Heart left ventricle (tissue), 16 donors: ENCODE results near the gene VASN. TPM values are rescaled to one million over a fixed set of nuclear protein-coding genes. Genes with fewer than 3 reads are reported as not detected.

Source experiments
- ATAC-seq, 4 donors: fragments of 200-7000 bp; cut with Tn5 transposase; one replicate each; pipeline ENCODE4 v1.9.1; 2020 to 2022; ENCODE audit warnings: moderate library complexity in 4 of 4, mild to moderate bottlenecking in 3 of 4, moderate number of reproducible peaks in 1 of 4
- DNase-seq, 5 donors: peaks; one replicate each; pipeline ENCODE4 v3.0.0-alpha.2; 2020
- H3K27ac ChIP-seq, 12 donors: fragments of 200-600 bp; sonication (generic) in 4 of 12; one replicate each; pipeline versions ENCODE4 v1.5.0 to v1.8.0; 2016 to 2022; ENCODE audit warnings: mild to moderate bottlenecking in 2 of 12
- H3K27me3 ChIP-seq, 9 donors: fragments of 200-600 bp; sonication (generic) in 2 of 9; one replicate each; pipeline versions ENCODE4 v1.5.1 to v1.8.0; 2016 to 2022; ENCODE audit warnings: mild to moderate bottlenecking in 3 of 9
- H3K36me3 ChIP-seq, 9 donors: fragments of 200-600 bp; sonication (generic) in 2 of 9; one replicate each; pipeline versions ENCODE4 v1.5.0 to v1.8.0; 2018 to 2022; ENCODE audit warnings: mild to moderate bottlenecking in 2 of 9
- H3K4me1 ChIP-seq, 12 donors: fragments of 200-600 bp; sonication (generic) in 4 of 12; one replicate each; pipeline versions ENCODE4 v1.5.0 to v1.8.0; 2016 to 2022; ENCODE audit warnings: mild to moderate bottlenecking in 3 of 12
- H3K4me3 ChIP-seq, 12 donors: fragments of 200-600 bp; sonication (generic) in 4 of 12; one replicate each; pipeline versions ENCODE4 v1.5.0 to v1.8.0; 2017 to 2022; ENCODE audit warnings: mild to moderate bottlenecking in 9 of 12, moderate library complexity in 4 of 12
- H3K9me3 ChIP-seq, 12 donors: fragments of 200-600 bp; sonication (generic) in 4 of 12; one replicate each; pipeline versions ENCODE4 v1.5.0 to v1.8.0; 2016 to 2022; ENCODE audit warnings: mild to moderate bottlenecking in 1 of 12
- CTCF ChIP-seq, 12 donors: fragments of 200-600 bp; sonication (generic) in 4 of 12; IDR thresholded peaks; one replicate each; pipeline versions ENCODE4 v1.5.0 to v1.8.0; 2018 to 2022; ENCODE audit warnings: antibody characterized with exemption in 12 of 12, mild to moderate bottlenecking in 5 of 12
- POLR2A ChIP-seq, 2 donors: fragments of 450-650 bp; IDR thresholded peaks; one replicate each; pipeline ENCODE4 v1.6.1; 2017; ENCODE audit warnings: antibody characterized with exemption in 2 of 2, mild to moderate bottlenecking in 2 of 2, moderate library complexity in 2 of 2
- WGBS, 4 donors: extraction: QIAGEN DNeasy Blood & Tissue Kit in 2 of 4; methylation state at CpG; one replicate each; pipeline versions ENCODE4 v1.1.5 to v1.1.7; 2013 to 2018; 5-methylcytosine and 5-hydroxymethylcytosine counted together
- intact Hi-C, 10 donors: fragments of 100-400 bp; cut with DNase I; formaldehyde crosslinking; loops; one replicate each; pipeline versions ENCODE4 v1.11.1 to v1.14.2; 2022
- polyA plus RNA-seq, 2 donors: library from polyadenylated mRNA; stranded (reverse); fragments of 200-250 nt; gene quantifications; one replicate each; pipeline ENCODE4 v1.2.3, GENCODE V29; 2013
- total RNA-seq, 9 donors: library from RNA; depleted of rRNA in 2 of 9; stranded (reverse); fragments of >200 nt in 2 of 9; fragmentation: NEBNext Ultra II Directional in 3 of 9; extraction: Animal tissue kit (Norgen Biotek cat#: 25700) in 3 of 9; gene quantifications; one replicate each; pipeline versions ENCODE4 v1.1.0 to v1.2.4, GENCODE V29; 2016 to 2023
- donor health status: ischemic (EF 13 %, LVEDD 7.1; RV severe dilation, severe dysfunction).
- donor health status: healthy with polysubstance abuse.
- donor health status: DM: no; HTN: yes; CAD: no.
- donor health status: DM: no; HTN: no; CAD: no.
- donor health status: ischemic (EF 25% LVEDD 6.9; RV normal size, moderate dysfunction).
- donor health status: ischemic (EF 25% LVEDD 5.7; RV mildly dilated, moderate dysfunction).
- donor health status: healthy.
- donor health status: DM: yes; HTN: yes; CAD: no.
- donor health status: ischemic (EF 35%, LVEDD 5.7; RV mildly dilated, moderate dysfunction).
- donor health status: nonischemic (EF 11% LVEDD 7.7; RV severe dilation, severe dysfunction).
- donor health status: DM: yes; HTN: yes; CAD: no.
- donor health status: PGD.
- donor health status: ischemic (EF 29% LVEDD 5.4; RV normal size, mild dysfunction).
- donor health status: nonischemic (EF 23%, LVEDD 6.1; RV moderate dilation, normal function).

VASN gene
- total and polyA plus RNA-seq, 11 donors, result 3.8 to 20.0 (median 6.2) TPM

- Histone ChIP-seq H3K4me3 (peak overlapping the region in 8 of 12 donors; percentile 59 to 86 (median 66)), H3K9me3 (no peaks in the 10 kb centered on the region), H3K4me1 (peaks cover 0 to 71% (median 47%) of the 10 kb centered on the region in 12 donors), H3K27ac (peak overlapping the region in 11 of 12 donors; percentile 73 to 89 (median 83)), H3K36me3 (no peaks in the 10 kb centered on the region), H3K27me3 (no peaks in the 10 kb centered on the region)
- WGBS, 4 donors, result 48 to 67% (median 65%) methylated on average over 9 to 14 of the region's 14 CpGs
- intact Hi-C loops, result loop anchor here in 1 of 10 donors (2.0 kb wide), 1 partner anchor 18 kb away; no protein-coding TSS in a partner anchor
- TF ChIP-seq CTCF (IDR thresholded peaks at IDR 0.05) (no peak), POLR2A (IDR thresholded peaks at IDR 0.05) (peak in 1 of 2 donors; percentile 12)
- peak in 3 of 4 donors; percentile 26 to 58 (median 49) for ATAC-seq
- DNase-seq, result peak; percentile 78 to 87 (median 86)
Measured at GRCh38 chr16:4370570-4371356, 885 bp upstream of the VASN start.

DNA sequence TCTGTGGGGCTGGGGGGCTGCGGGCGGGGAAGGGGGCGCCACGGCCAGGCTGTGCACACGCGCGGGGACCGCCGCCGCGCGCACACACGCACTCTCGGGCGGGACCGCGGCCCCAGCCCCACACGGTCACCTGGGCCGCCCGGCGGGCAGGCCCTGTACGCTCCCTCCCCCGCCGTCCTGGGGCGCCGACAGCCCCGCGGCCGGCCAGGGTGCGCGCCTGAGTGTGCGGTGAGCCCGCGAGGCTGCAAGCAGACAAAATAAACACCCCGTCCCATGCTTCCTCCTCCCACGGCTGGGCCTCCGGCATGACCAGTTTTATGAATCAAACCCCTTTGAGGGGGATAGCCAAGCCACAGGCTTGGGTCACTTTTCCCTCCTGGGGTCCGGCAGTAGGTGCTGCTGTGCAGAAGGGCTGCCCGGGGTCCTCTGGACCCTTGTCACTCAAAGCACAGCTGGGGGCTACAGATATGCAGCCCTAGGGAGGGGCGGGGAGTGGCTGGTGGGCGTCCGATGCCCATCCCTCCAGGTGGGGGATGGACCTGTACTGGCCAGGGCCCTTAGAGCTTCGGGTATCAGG, 441 bp downstream of the VASN start:
- Histone ChIP-seq H3K9me3 (no peaks in the 10 kb centered on the region), H3K4me3 (peak overlapping the region; percentile 34 to 86 (median 64)), H3K4me1 (peaks cover 5 to 84% (median 60%) of the 10 kb centered on the region in 12 donors), H3K27ac (peak overlapping the region in 11 of 12 donors; percentile 73 to 89 (median 83)), H3K36me3 (no peaks in the 10 kb centered on the region), H3K27me3 (no peaks in the 10 kb centered on the region)
- DNase-seq, result no peak
- intact Hi-C loops, result no loop called here
- TF ChIP-seq CTCF (IDR thresholded peaks at IDR 0.05), result no peak
- TF ChIP-seq POLR2A (IDR thresholded peaks at IDR 0.05), result no peak
- WGBS, 4 donors, result 0 to 20% (median 7%) methylated on average over 7 to 43 of the region's 43 CpGs
- ATAC-seq, result peak in 1 of 4 donors; percentile 0

DNA sequence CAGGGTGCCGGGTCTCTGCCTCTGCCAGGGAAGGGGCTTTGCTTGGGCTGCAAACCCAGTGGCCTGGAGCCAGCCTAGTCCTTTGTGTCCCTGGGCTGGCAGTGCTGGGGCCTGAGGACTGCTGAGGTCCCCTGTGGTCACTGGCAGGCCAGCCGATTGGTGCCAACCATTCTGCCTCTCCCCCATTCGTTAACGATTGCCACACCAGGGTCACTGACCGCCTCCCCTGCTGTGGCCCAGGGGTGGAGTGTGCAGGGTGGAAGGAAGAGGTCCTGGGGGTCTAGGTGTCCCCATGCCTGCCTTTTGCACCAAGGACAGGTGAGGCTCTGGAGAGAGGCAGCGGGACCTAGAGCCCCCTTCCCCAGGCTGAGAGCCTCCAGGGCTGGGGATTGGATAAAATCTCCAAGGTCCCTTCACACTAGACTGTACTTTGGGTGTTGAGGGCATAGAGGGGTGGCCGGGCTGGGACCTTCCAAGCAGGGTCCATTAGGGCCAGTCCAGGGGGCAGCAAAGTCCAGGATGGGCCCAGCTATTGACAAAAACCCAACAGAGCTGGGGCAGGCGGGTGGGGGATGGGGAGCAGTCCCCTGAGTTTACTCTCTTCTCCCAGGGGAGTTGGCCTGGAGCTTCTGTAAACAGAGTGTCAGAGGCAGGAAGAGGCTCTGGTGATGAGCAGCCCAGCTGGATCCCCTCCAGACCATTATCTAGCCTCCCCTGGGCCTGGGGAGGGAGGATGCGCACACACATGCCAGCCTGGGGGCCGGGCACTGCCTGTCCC, 1.1 kb downstream of the VASN start:
- ATAC-seq (no peak), DNase-seq (peak in 1 of 5 donors; percentile 63)
- Histone ChIP-seq H3K36me3 (peaks cover 0 to 4% (median 0%) of the 10 kb centered on the region in 9 donors), H3K4me1 (peaks cover 5 to 91% (median 66%) of the 10 kb centered on the region in 12 donors), H3K27ac (peak overlapping the region in 11 of 12 donors; percentile 25 to 89 (median 83)), H3K27me3 (no peaks in the 10 kb centered on the region), H3K4me3 (peak overlapping the region; percentile 34 to 86 (median 64)), H3K9me3 (no peaks in the 10 kb centered on the region)
- TF ChIP-seq CTCF (IDR thresholded peaks at IDR 0.05) (no peak), POLR2A (IDR thresholded peaks at IDR 0.05) (no peak)
- intact Hi-C loops, result no loop called here
- WGBS, 4 donors, result 56 to 71% (median 63%) methylated on average over 8 to 10 of the region's 10 CpGs
